Measurements from ENCODE around the gene NEUROD2. TPM values are rescaled to one million over a fixed set of nuclear protein-coding genes. Genes with fewer than 3 reads are reported as not detected.

NEUROD2 gene
- total and polyA plus RNA-seq, 2 of the 8 experiments (the other 6 are each of a cell fraction or from before 2014, with no cell fraction given) = not detected

DNA sequence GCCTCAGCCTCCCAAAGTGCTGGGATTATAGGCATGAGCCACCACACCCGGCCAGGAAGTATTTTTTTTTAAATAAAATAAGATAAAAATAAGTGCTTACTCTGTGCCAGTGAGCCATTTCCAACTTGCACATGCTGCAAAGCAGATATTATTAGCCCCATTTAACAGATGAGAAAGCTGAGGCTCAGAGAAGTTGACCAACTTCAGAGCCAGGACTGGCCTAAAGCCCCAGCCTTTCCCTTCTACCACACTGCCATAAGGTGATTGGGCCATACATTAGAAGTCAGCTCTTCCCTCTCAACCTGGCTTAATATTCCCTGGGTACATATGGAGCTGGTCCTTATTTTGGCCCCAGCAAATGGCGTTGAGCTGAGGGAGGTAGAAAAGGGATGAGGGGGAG lies 25.1 kb downstream of the NEUROD2 start:
- Histone ChIP-seq H2BK20ac (ENCODE audit: low read length) (no peak overlapping the region), H3K79me2 (ENCODE audit: control insufficient read depth in 1 of 2, insufficient read depth in 2 of 2, low read length in 2 of 2) (no peaks in the 10 kb centered on the region), H3K18ac (ENCODE audit: extremely low read depth, low read length) (no peak overlapping the region), H3K4me2 (ENCODE audit: insufficient read depth in 1 of 2, low read depth in 2 of 2, low read length in 2 of 2) (no peak overlapping the region), H4K5ac (ENCODE audit: insufficient read length, low read depth, low read length) (no peak overlapping the region), H2AFZ (ENCODE audit: low read length) (no peak overlapping the region), H3K56ac (replicated peaks; ENCODE audit: insufficient read length, low read depth, low read length) (no peak overlapping the region), H3K23me2 (ENCODE audit: low read depth, low read length) (no peaks in the 10 kb centered on the region), H3K9ac (replicated peaks in 1 of 4; ENCODE audit: extremely low read depth in 1 of 4, low read depth in 3 of 4, low read length in 3 of 4) (no peak overlapping the region), H2BK5ac (ENCODE audit: low read depth, low read length) (no peak overlapping the region), H4K8ac (ENCODE audit: extremely low read depth, insufficient read depth, low read length) (no peak overlapping the region), H3K4me3 (ENCODE audit: extremely low read depth in 1 of 4, insufficient read depth in 2 of 4, low read depth in 3 of 4, low read length in 4 of 4) (no peak overlapping the region), H3K27me3 (replicated peaks in 1 of 4; ENCODE audit: control insufficient read depth in 3 of 4, extremely low read depth in 1 of 4, insufficient read depth in 3 of 4, low read length in 3 of 4) (peaks cover 0 to 4% (median 2%) of the 10 kb centered on the region in 4 experiments; a peak in 2 of 7 replicates), H2BK15ac (ENCODE audit: low read length) (no peak overlapping the region), H3K27ac (ENCODE audit: low read depth, low read length) (no peak overlapping the region), H2BK12ac (ENCODE audit: low read depth, low read length) (no peak overlapping the region), H4K91ac (replicated peaks; ENCODE audit: insufficient read length, low read length) (no peak overlapping the region), H4K20me1 (replicated peaks in 1 of 2; ENCODE audit: control insufficient read depth in 1 of 2, insufficient read depth in 2 of 2, low read length in 2 of 2) (no peaks in the 10 kb centered on the region), H3K36me3 (ENCODE audit: control insufficient read depth in 2 of 4, insufficient read depth in 4 of 4, low read length in 3 of 4) (no peaks in the 10 kb centered on the region), H3K23ac (ENCODE audit: insufficient read length) (no peak overlapping the region), H3K79me1 (ENCODE audit: low read depth, low read length) (no peaks in the 10 kb centered on the region), H2BK120ac (replicated peaks; ENCODE audit: low read depth, low read length) (no peak overlapping the region), H3K9me3 (ENCODE audit: insufficient read depth in 2 of 2, low read depth in 1 of 2, low read length in 1 of 2) (no peaks in the 10 kb centered on the region), H2AK5ac (ENCODE audit: low read depth, low read length) (no peak overlapping the region), H3K14ac (ENCODE audit: insufficient read length) (no peak overlapping the region), H3K4ac (replicated peaks; ENCODE audit: insufficient read length, low read depth, low read length) (no peak overlapping the region), H3K4me1 (replicated peaks in 1 of 4; ENCODE audit: control insufficient read depth in 3 of 4, insufficient read depth in 4 of 4, low read length in 3 of 4) (peaks cover 13 to 20% (median 15%) of the 10 kb centered on the region in 4 experiments)
- FAIRE-seq (no peak), DNase-seq (ENCODE audit: low read depth in 1 of 2, low spot score in 2 of 2) (no peak)
- ChIA-PET CTCF (ENCODE audit: partially characterized antibody) (interaction anchor here (0.7 to 11.6 kb wide), 8 partner anchors 11 to 89 kb away, joined by 3 to 167 read pairs (median 3); no protein-coding TSS in a partner anchor), POLR2A (ENCODE audit: partially characterized antibody) (interaction anchor here (0.6 kb wide), 1 partner anchor 16 kb away, joined by 3 read pairs; no protein-coding TSS in a partner anchor)
- 69% methylated on average over 2 of the region's 2 CpGs; no CpG with 5 or more reads in 1 of the 2 experiments for WGBS, 2 experiments (ENCODE audit: extremely low coverage in 1 of 2, insufficient coverage in 1 of 2, insufficient read length in 1 of 2, insufficient replicate concordance in 2 of 2, low coverage in 1 of 2, low lambda C conversion rate in 2 of 2, missing lambda C conversion rate in 1 of 2)
- TF ChIP-seq RNF2 (IDR thresholded peaks at IDR 0.05; ENCODE audit: borderline replicate concordance, low read depth, low read length, missing control alignments, poor library complexity, severe bottlenecking) = no peak
